Hepatocyte (in vitro differentiated cells): Measurements from ENCODE around the gene WDR45.

Experiments
- CTCF ChIP-seq: fragments of 200-600 bp; sonication (generic); IDR thresholded peaks from 2 replicates; pipeline ENCODE4 v1.5.1; 2016; ENCODE audit warnings: antibody characterized with exemption, mild to moderate bottlenecking; ENCODE audit not compliant: poor library complexity
- EZH2 ChIP-seq: fragments of 200-600 bp; sonication (generic); IDR thresholded peaks from 2 replicates; pipeline ENCODE4 v1.6.1; 2016; ENCODE audit warnings: antibody characterized with exemption, mild to moderate bottlenecking, borderline replicate concordance
- EZH2phosphoT487 ChIP-seq: fragments of 200-600 bp; sonication (generic); IDR thresholded peaks from one replicate; pipeline ENCODE4 v1.6.1; 2018; ENCODE audit warnings: antibody characterized with exemption, mild to moderate bottlenecking, low read depth, moderate library complexity; ENCODE audit not compliant: unreplicated experiment, severe bottlenecking

GRCh38 chrX:49100704-49101628 is 21.3 kb upstream of the WDR45 start:
- no peak for TF ChIP-seq CTCF
- TF ChIP-seq EZH2: no peak
- TF ChIP-seq EZH2phosphoT487: no peak
